ENCODE data around the gene RUSC1.

RUSC1 gene

DNA sequence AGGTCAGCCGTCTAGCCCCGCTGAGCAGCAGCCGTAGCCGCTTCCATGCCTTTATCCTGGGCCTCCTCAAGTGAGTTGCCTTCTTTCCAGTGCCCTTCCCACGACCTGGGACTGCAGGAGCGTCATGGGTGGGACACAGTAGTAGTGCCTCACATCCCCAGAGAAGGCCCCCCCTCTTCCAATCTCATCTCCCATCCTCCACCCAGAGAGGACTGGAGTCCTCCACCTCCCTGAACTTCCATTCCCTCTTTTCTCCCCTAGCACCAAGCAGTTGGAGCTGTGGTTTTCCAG lies 4.9 kb downstream of the RUSC1 start:
- WGBS (ENCODE audit: extremely low coverage, insufficient coverage, insufficient read length): no CpG with 5 or more reads among the region's 6 CpGs
- Histone ChIP-seq H2AFZ (ENCODE audit: insufficient read depth, low read length, poor library complexity) (peak overlapping the region; percentile 28), H2BK5ac (ENCODE audit: low read depth, low read length, poor library complexity) (no peak overlapping the region), H3K27me3 (ENCODE audit: insufficient read depth, low read length) (no peaks in the 10 kb centered on the region), H3K79me2 (ENCODE audit: control insufficient read depth, insufficient read depth, low read length, poor library complexity) (peaks cover 14% of the 10 kb centered on the region), H3K79me1 (ENCODE audit: low read length) (peaks cover 18% of the 10 kb centered on the region), H2BK120ac (ENCODE audit: insufficient read depth, low read length, poor library complexity) (no peak overlapping the region), H3K27ac (ENCODE audit: low read depth, low read length) (no peak overlapping the region), H3K23ac (ENCODE audit: low read length) (no peak overlapping the region), H3K36me3 (ENCODE audit: control insufficient read depth in 1 of 2, insufficient read depth in 2 of 2, low read length in 2 of 2) (peaks cover 39 to 41% of the 10 kb centered on the region in 2 experiments), H3K14ac (ENCODE audit: low read length) (peak overlapping the region; percentile 88), H2BK12ac (ENCODE audit: low read length) (peak overlapping the region; percentile 5), H3K4me3 (ENCODE audit: low read depth, low read length) (peak overlapping the region; percentile 79), H4K91ac (ENCODE audit: low read depth, low read length) (peak overlapping the region; percentile 90), H4K12ac (ENCODE audit: low read depth, low read length) (peak overlapping the region; percentile 85), H4K8ac (ENCODE audit: low read depth, low read length) (peak overlapping the region; percentile 33), H3K9me3 (ENCODE audit: insufficient read depth, low read depth, low read length) (no peaks in the 10 kb centered on the region), H3K4ac (ENCODE audit: low read depth, low read length) (peak overlapping the region; percentile 68), H3K18ac (ENCODE audit: low read length) (peak overlapping the region; percentile 89), H2AK5ac (ENCODE audit: low read length) (peak overlapping the region; percentile 61), H3K9ac (ENCODE audit: low read length) (peak overlapping the region; percentile 35), H3K4me2 (ENCODE audit: low read length) (peak overlapping the region; percentile 100), H3K4me1 (ENCODE audit: control insufficient read depth in 1 of 2, insufficient read depth in 2 of 2, low read length in 2 of 2) (peaks cover 6 to 20% of the 10 kb centered on the region in 2 experiments)
- DNase-seq: no peak

DNA sequence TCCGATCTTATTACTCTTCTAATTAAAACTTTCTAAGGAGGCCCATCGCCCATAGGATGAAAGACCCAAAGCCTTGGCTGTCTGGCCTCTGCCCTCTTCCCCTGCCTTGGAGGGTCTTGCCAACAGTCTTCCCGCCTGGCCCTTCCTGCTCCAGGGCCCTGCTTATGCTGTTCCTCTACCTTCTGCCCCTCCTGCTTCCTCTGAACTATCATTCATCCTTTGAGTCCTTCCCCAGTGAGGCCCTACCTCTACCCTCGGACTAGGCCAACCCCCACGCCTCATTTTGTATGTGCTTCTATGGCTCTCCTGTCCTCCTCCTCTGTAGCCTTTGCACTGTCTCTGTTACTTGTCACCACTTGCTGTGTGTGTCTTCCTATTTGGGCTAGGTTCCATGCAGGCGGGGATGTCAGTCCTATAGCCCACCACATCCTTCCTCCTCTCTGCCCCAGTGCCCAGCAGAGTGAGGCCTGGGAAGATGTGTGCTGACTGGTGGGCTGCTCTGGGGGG lies 5.4 kb downstream of the RUSC1 start:
- DNase-seq: no peak
- Histone ChIP-seq H3K9me3 (ENCODE audit: insufficient read depth, low read depth, low read length) (no peaks in the 10 kb centered on the region), H3K4me1 (ENCODE audit: control insufficient read depth in 1 of 2, insufficient read depth in 2 of 2, low read length in 2 of 2) (peaks cover 6 to 16% of the 10 kb centered on the region in 2 experiments), H3K14ac (ENCODE audit: low read length) (no peak overlapping the region), H2AK5ac (ENCODE audit: low read length) (no peak overlapping the region), H3K79me2 (ENCODE audit: control insufficient read depth, insufficient read depth, low read length, poor library complexity) (peaks cover 14% of the 10 kb centered on the region), H2BK12ac (ENCODE audit: low read length) (no peak overlapping the region), H4K12ac (ENCODE audit: low read depth, low read length) (no peak overlapping the region), H4K91ac (ENCODE audit: low read depth, low read length) (no peak overlapping the region), H3K27me3 (ENCODE audit: insufficient read depth, low read length) (no peaks in the 10 kb centered on the region), H3K79me1 (ENCODE audit: low read length) (peaks cover 18% of the 10 kb centered on the region), H3K9ac (ENCODE audit: low read length) (no peak overlapping the region), H3K23ac (ENCODE audit: low read length) (peak overlapping the region; percentile 31), H2BK5ac (ENCODE audit: low read depth, low read length, poor library complexity) (no peak overlapping the region), H3K4ac (ENCODE audit: low read depth, low read length) (no peak overlapping the region), H2AFZ (ENCODE audit: insufficient read depth, low read length, poor library complexity) (no peak overlapping the region), H3K4me2 (ENCODE audit: low read length) (no peak overlapping the region), H3K4me3 (ENCODE audit: low read depth, low read length) (no peak overlapping the region), H3K27ac (ENCODE audit: low read depth, low read length) (no peak overlapping the region), H3K18ac (ENCODE audit: low read length) (no peak overlapping the region), H2BK120ac (ENCODE audit: insufficient read depth, low read length, poor library complexity) (no peak overlapping the region), H4K8ac (ENCODE audit: low read depth, low read length) (no peak overlapping the region), H3K36me3 (ENCODE audit: control insufficient read depth in 1 of 2, insufficient read depth in 2 of 2, low read length in 2 of 2) (peaks cover 38 to 40% of the 10 kb centered on the region in 2 experiments)
- WGBS (ENCODE audit: extremely low coverage, insufficient coverage, insufficient read length): no CpG with 5 or more reads among the region's 6 CpGs

DNA sequence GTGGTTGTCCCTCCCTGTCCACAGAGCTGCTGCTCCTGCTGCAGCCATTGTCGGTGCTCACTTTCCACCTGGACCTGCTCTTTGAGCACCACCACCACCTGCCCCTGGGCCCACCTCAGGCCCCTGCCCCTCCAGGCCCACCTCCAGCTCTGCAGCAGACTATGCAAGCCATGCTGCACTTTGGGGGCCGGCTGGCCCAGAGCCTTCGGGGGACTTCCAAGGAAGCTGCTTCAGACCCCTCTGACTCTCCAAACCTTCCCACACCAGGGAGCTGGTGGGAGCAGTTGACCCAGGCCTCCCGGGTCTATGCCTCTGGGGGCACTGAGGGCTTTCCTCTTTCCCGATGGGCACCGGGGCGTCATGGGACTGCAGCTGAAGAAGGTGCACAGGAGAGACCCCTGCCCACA lies 5.9 kb downstream of the RUSC1 start:
- Histone ChIP-seq H3K36me3 (ENCODE audit: control insufficient read depth in 1 of 2, insufficient read depth in 2 of 2, low read length in 2 of 2) (peaks cover 36 to 38% of the 10 kb centered on the region in 2 experiments), H3K14ac (ENCODE audit: low read length) (no peak overlapping the region), H3K4me1 (ENCODE audit: control insufficient read depth in 1 of 2, insufficient read depth in 2 of 2, low read length in 2 of 2) (peaks cover 6 to 14% of the 10 kb centered on the region in 2 experiments), H2BK12ac (ENCODE audit: low read length) (no peak overlapping the region), H3K9me3 (ENCODE audit: insufficient read depth, low read depth, low read length) (no peaks in the 10 kb centered on the region), H3K4me3 (ENCODE audit: low read depth, low read length) (no peak overlapping the region), H4K91ac (ENCODE audit: low read depth, low read length) (no peak overlapping the region), H3K79me1 (ENCODE audit: low read length) (peaks cover 18% of the 10 kb centered on the region), H3K27ac (ENCODE audit: low read depth, low read length) (no peak overlapping the region), H2AFZ (ENCODE audit: insufficient read depth, low read length, poor library complexity) (no peak overlapping the region), H3K18ac (ENCODE audit: low read length) (no peak overlapping the region), H2BK5ac (ENCODE audit: low read depth, low read length, poor library complexity) (no peak overlapping the region), H4K12ac (ENCODE audit: low read depth, low read length) (no peak overlapping the region), H3K23ac (ENCODE audit: low read length) (no peak overlapping the region), H3K9ac (ENCODE audit: low read length) (no peak overlapping the region), H4K8ac (ENCODE audit: low read depth, low read length) (no peak overlapping the region), H2AK5ac (ENCODE audit: low read length) (no peak overlapping the region), H2BK120ac (ENCODE audit: insufficient read depth, low read length, poor library complexity) (no peak overlapping the region), H3K4me2 (ENCODE audit: low read length) (no peak overlapping the region), H3K27me3 (ENCODE audit: insufficient read depth, low read length) (no peaks in the 10 kb centered on the region), H3K4ac (ENCODE audit: low read depth, low read length) (no peak overlapping the region), H3K79me2 (ENCODE audit: control insufficient read depth, insufficient read depth, low read length, poor library complexity) (peaks cover 14% of the 10 kb centered on the region)
- no CpG with 5 or more reads among the region's 7 CpGs for WGBS (ENCODE audit: extremely low coverage, insufficient coverage, insufficient read length)
- DNase-seq: no peak

DNA sequence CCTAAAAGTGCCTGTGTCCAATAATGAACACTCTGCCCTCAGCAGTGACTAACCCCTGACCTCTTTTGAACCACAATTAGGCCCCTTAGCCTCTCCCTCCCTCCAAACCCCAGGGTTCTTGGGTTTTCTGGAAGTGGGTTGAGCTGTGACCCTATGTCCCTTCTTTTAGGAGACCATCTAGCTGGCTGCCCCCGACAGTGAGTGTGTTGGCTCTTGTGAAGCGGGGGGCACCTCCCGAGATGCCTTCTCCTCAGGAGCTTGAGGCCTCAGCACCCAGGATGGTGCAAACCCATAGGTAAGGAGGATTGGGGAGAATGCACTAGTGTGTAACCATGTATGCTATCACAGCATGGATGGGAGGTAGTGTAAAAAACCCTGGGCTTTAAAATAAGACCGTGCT lies 7.3 kb downstream of the RUSC1 start:
- Histone ChIP-seq H3K4me2 (ENCODE audit: low read length) (no peak overlapping the region), H2AK5ac (ENCODE audit: low read length) (no peak overlapping the region), H3K9me3 (ENCODE audit: insufficient read depth, low read depth, low read length) (no peaks in the 10 kb centered on the region), H3K79me1 (ENCODE audit: low read length) (peaks cover 18% of the 10 kb centered on the region), H4K91ac (ENCODE audit: low read depth, low read length) (no peak overlapping the region), H3K79me2 (ENCODE audit: control insufficient read depth, insufficient read depth, low read length, poor library complexity) (peaks cover 12% of the 10 kb centered on the region), H2BK120ac (ENCODE audit: insufficient read depth, low read length, poor library complexity) (no peak overlapping the region), H3K36me3 (ENCODE audit: control insufficient read depth in 1 of 2, insufficient read depth in 2 of 2, low read length in 2 of 2) (peaks cover 33 to 36% of the 10 kb centered on the region in 2 experiments), H3K4me1 (ENCODE audit: control insufficient read depth in 1 of 2, insufficient read depth in 2 of 2, low read length in 2 of 2) (peaks cover 6 to 8% of the 10 kb centered on the region in 2 experiments), H4K8ac (ENCODE audit: low read depth, low read length) (no peak overlapping the region), H3K27ac (ENCODE audit: low read depth, low read length) (no peak overlapping the region), H4K12ac (ENCODE audit: low read depth, low read length) (no peak overlapping the region), H3K4ac (ENCODE audit: low read depth, low read length) (no peak overlapping the region), H2BK12ac (ENCODE audit: low read length) (no peak overlapping the region), H3K9ac (ENCODE audit: low read length) (no peak overlapping the region), H3K27me3 (ENCODE audit: insufficient read depth, low read length) (no peaks in the 10 kb centered on the region), H2AFZ (ENCODE audit: insufficient read depth, low read length, poor library complexity) (no peak overlapping the region), H3K14ac (ENCODE audit: low read length) (no peak overlapping the region), H2BK5ac (ENCODE audit: low read depth, low read length, poor library complexity) (no peak overlapping the region), H3K23ac (ENCODE audit: low read length) (no peak overlapping the region), H3K18ac (ENCODE audit: low read length) (peak overlapping the region; percentile 48), H3K4me3 (ENCODE audit: low read depth, low read length) (no peak overlapping the region)
- no CpG with 5 or more reads among the region's 4 CpGs for WGBS (ENCODE audit: extremely low coverage, insufficient coverage, insufficient read length)
- DNase-seq: no peak

Data from trophoblast cell (in vitro differentiated cells and primary cell).